Endothelial cell of umbilical vein (primary cell): ENCODE data around the gene COL13A1. TPM values are rescaled to one million over a fixed set of nuclear protein-coding genes. Genes with fewer than 3 reads are reported as not detected.
A peak's percentile ranks its signal among the peaks of the same experiment; 100 is the strongest.

Experiments used
- BruUV-seq: library from RNA; stranded (reverse); fragments of 400-500 nt; replicated peaks from 2 replicates; lab custom pipeline; 2021; lab: Mats Ljungman, UMichigan
- CTCF ChIA-PET: fragments of 300-600, 350-600 bp; sonication (Branson Sonifier 250); formaldehyde crosslinking; loops from one replicate; lab custom pipeline; 2021; ENCODE audit warnings: antibody characterized with exemption, inconsistent platforms; lab: Charles Lee
- POLR2A ChIA-PET: fragments of 300-600, 350-600 bp; sonication (Branson Sonifier 250); formaldehyde crosslinking; loops from one replicate; lab custom pipeline; 2021; ENCODE audit warnings: antibody characterized with exemption, inconsistent platforms; lab: Charles Lee
- DNase-seq: peaks from one replicate; pipeline ENCODE4 v3.0.0-alpha.2; 2011; ENCODE audit warnings: low read depth, low spot score
- FAIRE-seq: peaks from 2 replicates; lab custom pipeline; 2011; peaks lifted over from hg19 to GRCh38; lab: Jason Lieb, UNC
- H2AFZ ChIP-seq: 2 replicates; pipeline ENCODE4 v1.6.0; 2012; ENCODE audit warnings: low read depth, low read length, control low read depth, inconsistent platforms
- H3K27ac ChIP-seq: 2 replicates; pipeline ENCODE4 v1.5.1; 2011; ENCODE audit warnings: low read depth, mild to moderate bottlenecking, control low read depth, low read length, moderate library complexity; ENCODE audit not compliant: insufficient read depth
- H3K27me3 ChIP-seq, 2 experiments: 2 replicates each; pipeline versions ENCODE4 v1.6.0 to v1.6.1; 2011; ENCODE audit warnings: low read length in 2 of 2, mixed read lengths in 1 of 2; ENCODE audit not compliant: control insufficient read depth in 2 of 2, insufficient read depth in 2 of 2
- H3K36me3 ChIP-seq, 2 experiments: 2 replicates in 1 of 2; 3 replicates in 1 of 2; pipeline ENCODE4 v1.5.1; 2011; ENCODE audit warnings: low read length in 2 of 2, mild to moderate bottlenecking in 1 of 2, moderate library complexity in 1 of 2; ENCODE audit not compliant: control insufficient read depth in 2 of 2, insufficient read depth in 2 of 2; ENCODE audit errors: extremely low read depth in 1 of 2
- H3K4me1 ChIP-seq: 3 replicates; pipeline ENCODE4 v1.5.1; 2011; ENCODE audit warnings: mild to moderate bottlenecking, low read length; ENCODE audit not compliant: control insufficient read depth, insufficient read depth; ENCODE audit errors: extremely low read depth
- H3K4me2 ChIP-seq: 2 replicates; pipeline ENCODE4 v1.6.1; 2011; ENCODE audit warnings: low read length, control low read depth, mixed read lengths; ENCODE audit not compliant: insufficient read depth
- H3K4me3 ChIP-seq, 3 experiments: fragments of 200-600 bp in 1 of 3; sonication (generic), shearing (Covaris generic) in 1 of 3; replicated peaks in 1 of 3; 2 replicates each; pipeline ENCODE4 v1.5.1; 2011 to 2016; ENCODE audit warnings: control low read depth in 3 of 3, low read length in 3 of 3, mild to moderate bottlenecking in 2 of 3, inconsistent platforms in 1 of 3, low read depth in 1 of 3, moderate library complexity in 1 of 3; ENCODE audit not compliant: insufficient read depth in 1 of 3
- H3K79me2 ChIP-seq: 2 replicates; pipeline ENCODE4 v1.6.0; 2012; ENCODE audit warnings: low read length, inconsistent platforms; ENCODE audit not compliant: control insufficient read depth, insufficient read depth
- H3K9ac ChIP-seq: replicated peaks from 2 replicates; pipeline ENCODE3; 2011; ENCODE audit warnings: low read length, control low read depth; ENCODE audit not compliant: insufficient read depth; ENCODE audit errors: extremely low read depth
- H3K9me1 ChIP-seq: replicated peaks from 3 replicates; pipeline ENCODE4 v1.6.0; 2011; ENCODE audit warnings: mild to moderate bottlenecking, low read length; ENCODE audit not compliant: control insufficient read depth, insufficient read depth; ENCODE audit errors: extremely low read depth
- H3K9me3 ChIP-seq: replicated peaks from 2 replicates; pipeline ENCODE4 v1.5.1; 2012; ENCODE audit warnings: low read length, inconsistent platforms; ENCODE audit not compliant: control insufficient read depth, insufficient read depth
- H4K20me1 ChIP-seq: replicated peaks from 2 replicates; pipeline ENCODE3; 2011; ENCODE audit warnings: mild to moderate bottlenecking, low read length; ENCODE audit not compliant: control insufficient read depth, insufficient read depth; ENCODE audit errors: extremely low read depth
- EZH2 ChIP-seq: IDR thresholded peaks from 2 replicates; pipeline ENCODE4 v1.6.1; 2012; ENCODE audit warnings: borderline replicate concordance, low read depth, mild to moderate bottlenecking, moderate library complexity, low read length, inconsistent platforms; ENCODE audit not compliant: severe bottlenecking
- FOS ChIP-seq: IDR thresholded peaks from 2 replicates; pipeline ENCODE4 v1.6.1; 2011; ENCODE audit warnings: mild to moderate bottlenecking, low read length, moderate library complexity, borderline replicate concordance; ENCODE audit not compliant: insufficient read depth
- GATA2 ChIP-seq: IDR thresholded peaks from 2 replicates; pipeline ENCODE4 v1.7.0; 2011; ENCODE audit warnings: low read depth, mild to moderate bottlenecking, moderate library complexity, mixed read lengths, low read length; ENCODE audit not compliant: insufficient read length, insufficient read depth
- JUN ChIP-seq: IDR thresholded peaks from 2 replicates; pipeline ENCODE4 v1.6.1; 2011; ENCODE audit warnings: borderline replicate concordance, low read depth; ENCODE audit not compliant: insufficient read length, insufficient read depth
- MYC ChIP-seq: IDR thresholded peaks from one replicate; pipeline ENCODE4 v1.6.1; 2011; ENCODE audit warnings: mild to moderate bottlenecking, low read depth, low read length
- POLR2A ChIP-seq: IDR thresholded peaks from 2 replicates; pipeline ENCODE4 v1.6.1; 2012; ENCODE audit warnings: low read depth, mild to moderate bottlenecking, control low read depth, low read length
- POLR2AphosphoS5 ChIP-seq: IDR thresholded peaks from 2 replicates; pipeline ENCODE4 v1.6.1; 2012; ENCODE audit warnings: low read depth, mild to moderate bottlenecking, control low read depth, low read length, moderate library complexity; ENCODE audit not compliant: insufficient read depth
- dilution Hi-C: fragments of 300-500 bp; cut with MboI; formaldehyde crosslinking; loops from one replicate; pipeline ENCODE4 v1.15.0; 2019; ENCODE audit warnings: low sequenced_read_pairs; ENCODE audit not compliant: extremely low pct_ligation_motif_present
- intact Hi-C: fragments of 100-400 bp; cut with micrococcal nuclease; formaldehyde crosslinking; loops from one replicate; pipeline ENCODE4 v1.10.0; 2022
- polyA plus RNA-seq, 4 experiments: library from polyadenylated mRNA; depleted of rRNA in 3 of 4; stranded (reverse) in 3 of 4; unstranded in 1 of 4; fragments of >200 nt; gene quantifications; 2 replicates each; pipeline versions ENCODE4 v1.2.1 to v1.2.3, GENCODE V29; 2011 to 2012; ENCODE audit warnings: missing spikeins in 1 of 4
- total RNA-seq: library from RNA; stranded (reverse); gene quantifications from 2 replicates; pipeline ENCODE4 v1.2.3, GENCODE V29; 2021
- TF ChIP-seq, protein P1 (sequence below), 2 donors: IDR thresholded peaks; 1 replicate in 1 of 2; 2 replicates in 1 of 2; pipeline ENCODE4 v1.5.1; 2011; ENCODE audit warnings: low read length in 2 of 2, mild to moderate bottlenecking in 2 of 2, moderate library complexity in 2 of 2, control low read depth in 1 of 2, inconsistent platforms in 1 of 2, low read depth in 1 of 2; ENCODE audit not compliant: insufficient read depth in 1 of 2; ENCODE audit errors: extremely low read depth in 1 of 2
- TF ChIP-seq, protein P2 (sequence below): IDR thresholded peaks from 2 replicates; pipeline ENCODE4 v1.6.1; 2011; ENCODE audit not compliant: insufficient read depth, insufficient read length

Gene COL13A1
- total and polyA plus RNA-seq, 2 donors (not counting 3 experiments of a cell fraction or from before 2014, with no cell fraction given): 21.4 to 47.5 TPM

DNA sequence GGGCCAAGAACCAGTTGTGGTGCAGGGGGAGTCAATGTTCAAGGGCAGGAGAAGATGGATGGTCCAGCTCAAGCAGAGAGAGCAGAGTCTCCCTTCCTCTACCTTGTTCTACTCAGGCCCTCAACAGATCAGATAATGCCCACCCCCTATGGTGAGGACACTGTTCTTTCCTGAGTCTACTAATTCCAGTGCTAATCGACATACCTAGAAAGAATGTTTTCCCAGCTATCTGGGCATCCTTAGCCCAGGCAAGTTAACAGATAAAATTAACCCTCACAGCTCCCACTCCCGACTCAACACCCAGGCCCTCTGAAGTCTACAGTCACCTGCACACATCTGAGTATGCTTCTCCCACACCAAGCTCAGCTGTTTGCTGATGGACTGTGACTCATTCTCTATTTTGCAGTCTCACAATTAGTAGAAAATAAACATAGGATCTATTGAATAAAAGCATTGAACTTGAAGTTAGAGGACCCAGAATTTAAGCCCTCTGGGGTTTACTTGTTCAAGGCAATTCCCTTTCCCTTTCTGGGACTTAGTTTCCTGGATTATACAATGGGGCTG lies 17.1 kb downstream of the COL13A1 start:
- TF ChIP-seq, protein P1, sequence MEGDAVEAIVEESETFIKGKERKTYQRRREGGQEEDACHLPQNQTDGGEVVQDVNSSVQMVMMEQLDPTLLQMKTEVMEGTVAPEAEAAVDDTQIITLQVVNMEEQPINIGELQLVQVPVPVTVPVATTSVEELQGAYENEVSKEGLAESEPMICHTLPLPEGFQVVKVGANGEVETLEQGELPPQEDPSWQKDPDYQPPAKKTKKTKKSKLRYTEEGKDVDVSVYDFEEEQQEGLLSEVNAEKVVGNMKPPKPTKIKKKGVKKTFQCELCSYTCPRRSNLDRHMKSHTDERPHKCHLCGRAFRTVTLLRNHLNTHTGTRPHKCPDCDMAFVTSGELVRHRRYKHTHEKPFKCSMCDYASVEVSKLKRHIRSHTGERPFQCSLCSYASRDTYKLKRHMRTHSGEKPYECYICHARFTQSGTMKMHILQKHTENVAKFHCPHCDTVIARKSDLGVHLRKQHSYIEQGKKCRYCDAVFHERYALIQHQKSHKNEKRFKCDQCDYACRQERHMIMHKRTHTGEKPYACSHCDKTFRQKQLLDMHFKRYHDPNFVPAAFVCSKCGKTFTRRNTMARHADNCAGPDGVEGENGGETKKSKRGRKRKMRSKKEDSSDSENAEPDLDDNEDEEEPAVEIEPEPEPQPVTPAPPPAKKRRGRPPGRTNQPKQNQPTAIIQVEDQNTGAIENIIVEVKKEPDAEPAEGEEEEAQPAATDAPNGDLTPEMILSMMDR (IDR thresholded peaks at IDR 0.05; ENCODE audit: extremely low read depth in 1 of 2, insufficient read depth in 1 of 2, low read depth in 1 of 2, low read length in 2 of 2): no peak
- TF ChIP-seq FOS (no peak), POLR2A (no peak), MYC (no peak), EZH2 (no peak), POLR2AphosphoS5 (no peak), JUN (no peak), GATA2 (no peak)
- TF ChIP-seq, protein P2, sequence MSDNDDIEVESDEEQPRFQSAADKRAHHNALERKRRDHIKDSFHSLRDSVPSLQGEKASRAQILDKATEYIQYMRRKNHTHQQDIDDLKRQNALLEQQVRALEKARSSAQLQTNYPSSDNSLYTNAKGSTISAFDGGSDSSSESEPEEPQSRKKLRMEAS: no peak
- no TSS peak for BruUV-seq
- H3K27ac ChIP-seq: peak overlapping the region; percentile 87
- no peaks in the 10 kb centered on the region for H3K36me3 ChIP-seq
- no peaks in the 10 kb centered on the region for H3K9me3 ChIP-seq
- H3K4me2 ChIP-seq: peak overlapping the region; percentile 37
- peaks cover 37% of the 10 kb centered on the region for H3K4me1 ChIP-seq
- H3K27me3 ChIP-seq: no peaks in the 10 kb centered on the region
- no peak overlapping the region for H2AFZ ChIP-seq
- no peaks in the 10 kb centered on the region for H4K20me1 ChIP-seq
- DNase-seq (peak; percentile 14), FAIRE-seq (peak; percentile 66)
- peaks cover 69% of the 10 kb centered on the region for H3K79me2 ChIP-seq
- intact Hi-C loops (loop anchor here (1.0 kb wide), 1 partner anchor 11 kb away; no protein-coding TSS in a partner anchor), dilution Hi-C loops (no loop called here)
- ChIA-PET CTCF (interaction anchor here (0.8 to 1.4 kb wide), 4 partner anchors 10 to 96 kb away, joined by 3 to 4 read pairs (median 3); partner anchors contain the start of gene COL13A1), POLR2A (interaction anchor here (1.0 kb wide), 1 partner anchor 11 kb away, joined by 3 read pairs; no protein-coding TSS in a partner anchor)
- H3K4me3 ChIP-seq: no peak overlapping the region
- H3K9me1 ChIP-seq: no peaks in the 10 kb centered on the region
- H3K9ac ChIP-seq: peak overlapping the region; percentile 37
